Glutamatergic neuron (in vitro differentiated cells): ENCODE measurements around the gene NEK7. TPM values are rescaled to one million over a fixed set of nuclear protein-coding genes. Genes with fewer than 3 reads are reported as not detected.

Experiments
- DNase-seq: peaks from one replicate; pipeline ENCODE4 v3.0.0; 2022
- H3K27ac Mint-ChIP-seq: one replicate; pipeline ENCODE4 v1.8.0; 2020; ENCODE audit warnings: mild to moderate bottlenecking, mixed read lengths, inconsistent platforms; ENCODE audit not compliant: unreplicated experiment
- H3K27me3 Mint-ChIP-seq: one replicate; pipeline ENCODE4 v1.8.0; 2020; ENCODE audit warnings: mild to moderate bottlenecking, moderate library complexity, mixed read lengths, inconsistent platforms; ENCODE audit not compliant: unreplicated experiment
- H3K36me3 Mint-ChIP-seq: one replicate; pipeline ENCODE4 v1.8.0; 2020; ENCODE audit warnings: mild to moderate bottlenecking, mixed read lengths, inconsistent platforms; ENCODE audit not compliant: unreplicated experiment
- H3K4me1 Mint-ChIP-seq: one replicate; pipeline ENCODE4 v1.8.0; 2020; ENCODE audit warnings: mild to moderate bottlenecking, low read depth, mixed read lengths, inconsistent platforms; ENCODE audit not compliant: unreplicated experiment
- H3K4me3 Mint-ChIP-seq: one replicate; pipeline ENCODE4 v1.8.0; 2020; ENCODE audit warnings: mild to moderate bottlenecking, mixed read lengths, inconsistent platforms; ENCODE audit not compliant: unreplicated experiment
- H3K9me3 Mint-ChIP-seq: one replicate; pipeline ENCODE4 v1.8.0; 2020; ENCODE audit warnings: mild to moderate bottlenecking, moderate library complexity, mixed read lengths, inconsistent platforms; ENCODE audit not compliant: unreplicated experiment
- CTCF ChIP-seq: fragments of 200-600 bp; sonication (generic); IDR thresholded peaks from one replicate; pipeline ENCODE4 v1.5.0; 2021; ENCODE audit not compliant: partially characterized antibody, unreplicated experiment
- total RNA-seq: library from RNA; stranded (reverse); fragmentation: NEBNext Ultra II Directional; extraction: Animal tissue kit (Norgen Biotek cat#: 25700); gene quantifications from one replicate; pipeline ENCODE4 v1.2.1, GENCODE V29; 2021; ENCODE audit not compliant: unreplicated experiment

The NEK7 gene
- total RNA-seq, 1 donor from 2014 or later: 11.5 TPM

- Mint-ChIP-seq H3K36me3 (no peaks in the 10 kb centered on the region), H3K4me3 (no peak overlapping the region), H3K27me3 (no peaks in the 10 kb centered on the region), H3K27ac (no peak overlapping the region), H3K4me1 (no peaks in the 10 kb centered on the region), H3K9me3 (no peaks in the 10 kb centered on the region)
- no peak for DNase-seq
- no peak for TF ChIP-seq CTCF
These were observed 196.3 kb downstream of the NEK7 start for GRCh38 chr1:198352975-198353695.

GRCh38 chr1:198357937-198358336 is 201.1 kb downstream of the NEK7 start:
- Mint-ChIP-seq H3K4me1 (no peaks in the 10 kb centered on the region), H3K9me3 (no peaks in the 10 kb centered on the region), H3K27ac (no peak overlapping the region), H3K4me3 (no peak overlapping the region), H3K27me3 (no peaks in the 10 kb centered on the region), H3K36me3 (no peaks in the 10 kb centered on the region)
- no peak for DNase-seq
- TF ChIP-seq CTCF: no peak

GRCh38 chr1:198359024-198359653 is 202.3 kb downstream of the NEK7 start:
- no peak for DNase-seq
- H3K9me3 Mint-ChIP-seq: no peaks in the 10 kb centered on the region
- peak; percentile 35 for TF ChIP-seq CTCF
- no peak overlapping the region for H3K4me3 Mint-ChIP-seq
- no peaks in the 10 kb centered on the region for H3K4me1 Mint-ChIP-seq
- no peak overlapping the region for H3K27ac Mint-ChIP-seq
- H3K36me3 Mint-ChIP-seq: no peaks in the 10 kb centered on the region
- H3K27me3 Mint-ChIP-seq: no peaks in the 10 kb centered on the region

GRCh38 chr1:198360208-198360729 is 203.5 kb downstream of the NEK7 start:
- H3K27ac Mint-ChIP-seq: no peak overlapping the region
- no peaks in the 10 kb centered on the region for H3K9me3 Mint-ChIP-seq
- H3K27me3 Mint-ChIP-seq: no peaks in the 10 kb centered on the region
- no peaks in the 10 kb centered on the region for H3K36me3 Mint-ChIP-seq
- no peak for TF ChIP-seq CTCF
- DNase-seq: no peak
- H3K4me1 Mint-ChIP-seq: no peaks in the 10 kb centered on the region
- H3K4me3 Mint-ChIP-seq: no peak overlapping the region

GRCh38 chr1:198361237-198361767 is 204.5 kb downstream of the NEK7 start:
- Mint-ChIP-seq H3K4me1 (no peaks in the 10 kb centered on the region), H3K27ac (no peak overlapping the region), H3K27me3 (no peaks in the 10 kb centered on the region), H3K36me3 (no peaks in the 10 kb centered on the region), H3K9me3 (no peaks in the 10 kb centered on the region), H3K4me3 (no peak overlapping the region)
- no peak for TF ChIP-seq CTCF
- no peak for DNase-seq
